Measurements from ENCODE around the gene DIRAS1. TPM values are rescaled to one million over a fixed set of nuclear protein-coding genes. Genes with fewer than 3 reads are reported as not detected.
A peak's percentile ranks its signal among the peaks of the same experiment; 100 is the strongest.

DIRAS1 gene
- total RNA-seq, 1 experiment from 2014 or later = 0.96 TPM

DNA sequence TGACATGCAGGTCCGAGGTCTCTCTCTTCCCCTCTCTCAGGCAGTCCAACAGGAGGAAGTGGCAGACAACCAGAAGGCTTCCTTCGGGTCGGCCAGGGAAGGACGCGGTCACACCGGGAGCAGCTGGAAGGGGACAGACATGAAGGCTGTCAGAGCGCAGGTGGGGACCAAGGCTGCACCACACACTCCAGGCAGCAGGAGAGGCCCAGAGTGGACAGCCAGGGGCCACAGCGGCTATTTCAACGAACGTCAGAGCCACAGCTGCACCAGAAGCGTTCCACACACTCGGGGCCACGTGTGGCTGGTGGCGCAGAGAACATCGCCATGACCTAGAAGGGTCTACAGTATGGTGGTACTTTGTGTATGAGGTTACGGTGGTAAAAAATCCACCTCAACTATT lies 34.6 kb upstream of the DIRAS1 start:
- DNase-seq (ENCODE audit: low read depth) = no peak

DNA sequence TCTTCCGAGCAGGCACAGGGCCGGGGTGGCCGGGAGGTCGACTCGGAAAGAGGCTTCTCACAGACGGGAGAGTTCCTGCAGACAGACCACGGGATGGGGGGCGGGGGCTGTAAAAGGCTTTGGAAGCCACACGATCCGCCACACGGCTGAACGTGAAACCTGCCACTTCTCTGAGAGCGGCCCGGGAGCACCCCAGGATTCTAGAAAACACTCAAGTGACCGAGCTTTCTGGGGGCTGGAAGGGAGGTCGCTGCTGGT lies 34.2 kb upstream of the DIRAS1 start:
- DNase-seq (ENCODE audit: low read depth) = no peak

DNA sequence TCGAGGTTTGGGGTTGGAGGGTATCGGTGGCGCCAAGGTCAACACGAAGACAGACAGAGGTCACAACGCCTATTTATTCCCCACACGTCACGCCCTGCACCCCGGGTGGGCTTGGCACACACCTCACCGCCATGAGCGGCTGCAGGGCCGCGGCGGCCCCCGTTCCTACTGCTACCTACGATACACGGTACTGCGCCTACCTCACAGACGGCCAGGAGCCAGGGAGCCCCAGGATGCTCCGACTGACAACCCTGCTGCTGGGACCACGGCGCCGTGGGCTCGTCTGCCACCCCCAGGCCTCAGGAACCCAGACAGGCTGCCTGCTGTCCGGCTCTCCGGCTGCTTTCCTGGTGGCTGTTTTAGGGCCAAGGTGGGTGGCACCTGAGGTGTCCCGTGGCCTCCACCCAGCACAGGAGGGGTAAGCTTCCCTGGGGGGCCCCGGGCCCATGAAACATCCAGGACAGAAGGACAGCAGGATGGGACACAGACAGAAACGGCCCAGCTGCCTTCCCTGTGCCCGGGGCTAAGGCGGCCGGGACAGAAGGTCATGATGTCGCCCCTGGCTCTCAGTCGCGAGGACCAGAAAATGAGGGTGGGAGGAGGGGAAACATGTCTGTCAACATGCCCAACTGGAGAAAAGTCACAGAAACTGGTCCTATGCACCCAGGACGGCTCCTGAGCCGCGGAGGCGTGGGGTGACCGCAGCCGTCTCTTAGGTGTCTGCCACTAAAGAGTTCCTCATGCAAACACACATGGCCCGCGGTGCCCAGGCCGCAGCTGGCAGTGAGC lies 33.7 kb upstream of the DIRAS1 start:
- no peak for DNase-seq (ENCODE audit: low read depth)

DNA sequence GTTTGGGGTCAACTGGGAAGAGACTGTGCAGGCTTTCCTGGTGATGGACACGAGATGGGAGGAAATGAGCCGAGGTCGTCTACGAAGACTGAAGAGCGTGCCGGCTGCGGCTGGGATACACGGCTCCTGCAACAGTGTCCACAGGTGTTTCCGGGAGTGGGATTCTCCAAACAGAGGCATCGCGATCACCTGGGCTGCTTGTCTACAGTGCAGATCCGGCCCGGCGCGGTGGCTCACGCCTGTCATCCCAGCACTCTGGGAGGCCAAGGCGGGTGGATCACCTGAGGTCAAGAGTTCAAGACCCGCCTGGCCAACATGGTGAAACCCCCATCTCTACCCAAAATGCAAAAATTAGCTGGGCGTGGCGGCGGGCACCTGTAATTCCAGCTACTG lies 30.3 kb upstream of the DIRAS1 start:
- no peak for DNase-seq (ENCODE audit: low read depth)

DNA sequence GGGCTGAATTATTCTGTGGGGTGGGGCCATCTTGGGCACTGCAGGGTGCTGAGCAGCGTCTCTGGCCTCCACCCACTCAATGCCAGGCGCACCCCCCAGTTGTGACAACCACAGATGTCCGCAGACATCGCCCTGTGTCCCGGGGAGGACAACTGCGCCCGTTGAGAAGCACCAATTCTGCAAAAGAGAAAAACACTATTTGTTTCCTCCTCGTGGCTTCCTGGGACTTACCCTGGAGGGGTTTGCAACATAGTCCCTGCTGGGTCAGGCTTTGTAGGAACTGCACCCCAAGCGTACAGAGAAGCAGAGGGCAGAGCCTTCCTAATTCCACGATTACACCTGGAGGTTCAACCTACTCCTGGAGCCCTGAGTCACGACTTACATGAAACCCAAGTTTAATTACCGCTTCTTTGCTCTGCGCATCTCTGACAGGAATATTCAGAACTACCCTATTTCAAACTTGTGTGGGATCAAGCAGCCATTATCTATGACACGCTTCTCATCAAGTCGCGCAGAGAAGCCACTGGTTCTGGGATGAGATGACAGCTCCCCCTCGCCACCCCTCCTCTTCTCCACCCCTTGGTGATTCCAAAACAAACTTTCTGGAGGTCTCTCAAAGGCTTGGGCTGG lies 29.8 kb upstream of the DIRAS1 start:
- DNase-seq (ENCODE audit: low read depth) = no peak

DNA sequence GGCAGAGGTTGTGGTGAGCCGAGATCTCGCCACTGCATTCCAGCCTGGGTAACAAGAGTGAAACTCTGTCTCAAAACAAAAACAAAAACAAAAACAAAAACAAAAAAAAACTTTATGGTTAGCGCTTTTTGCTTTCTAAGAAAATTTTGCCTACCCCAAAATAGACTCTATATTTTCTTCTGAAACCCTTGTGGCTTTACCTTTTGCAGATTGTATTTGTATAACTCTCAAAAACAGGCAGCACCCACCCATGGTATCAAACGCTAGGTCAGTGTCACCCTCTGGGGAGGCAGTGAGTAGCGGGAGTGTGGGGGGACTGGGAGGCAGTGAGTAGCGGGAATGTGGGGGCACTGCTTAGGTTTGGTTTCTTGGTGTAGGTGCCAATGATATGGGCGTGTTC lies 26.2 kb upstream of the DIRAS1 start:
- no peak for DNase-seq (ENCODE audit: low read depth)

DNA sequence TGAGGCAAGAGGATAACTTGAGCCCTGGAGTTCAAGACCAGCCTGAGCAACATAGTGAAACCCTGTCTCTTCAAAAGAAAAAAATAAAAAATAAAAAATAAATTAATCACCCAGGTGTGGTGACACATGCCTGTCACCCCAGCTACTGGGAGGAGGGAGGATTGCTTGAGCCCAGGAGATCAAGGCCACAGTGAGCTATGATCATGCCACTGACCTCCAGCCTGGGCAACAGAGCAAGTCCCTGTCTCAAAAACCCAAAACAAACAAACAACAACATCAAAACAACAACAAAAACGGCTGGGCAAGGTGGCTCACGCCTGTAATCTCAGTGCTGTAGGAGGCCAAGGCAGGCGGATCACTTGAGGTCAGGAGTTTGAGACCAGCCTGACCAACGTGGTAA lies 22.9 kb upstream of the DIRAS1 start:
- DNase-seq (ENCODE audit: low read depth) = no peak

DNA sequence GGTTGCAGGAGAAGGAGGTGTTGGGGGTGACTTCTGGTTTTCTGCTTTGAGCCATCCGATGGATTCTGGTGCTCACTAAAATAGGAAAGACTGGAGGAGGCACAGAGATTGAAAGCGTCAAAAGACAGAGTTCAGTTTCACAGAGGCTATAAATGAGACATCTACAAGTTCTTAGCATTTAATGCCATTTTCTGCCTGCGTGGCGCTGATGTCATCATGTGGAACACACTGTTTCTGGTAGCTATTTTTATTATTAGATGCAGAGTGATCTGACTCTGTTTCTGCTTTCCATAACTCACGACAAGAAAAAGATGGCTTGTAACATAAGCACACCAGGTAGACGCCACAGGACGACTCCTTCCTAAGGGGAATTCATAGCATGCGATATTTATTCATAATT lies 21.9 kb upstream of the DIRAS1 start:
- DNase-seq (ENCODE audit: low read depth) = no peak

DNA sequence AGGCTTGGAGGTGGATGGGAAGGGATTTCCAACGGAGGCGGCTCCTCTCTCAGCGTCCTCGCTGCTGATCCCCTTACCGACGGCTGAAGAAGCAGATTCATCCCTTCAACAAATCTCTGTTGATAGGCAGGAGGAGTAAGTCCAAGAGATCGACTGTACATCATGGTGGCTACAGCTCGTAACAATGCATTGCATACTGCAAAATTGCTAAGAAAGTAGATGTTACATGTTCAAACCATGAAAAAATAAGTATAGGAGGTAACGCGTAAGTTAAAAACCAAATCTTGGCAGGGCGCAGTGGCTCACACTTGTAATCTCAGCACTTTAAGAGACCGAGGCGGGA lies 19.1 kb upstream of the DIRAS1 start:
- DNase-seq (ENCODE audit: low read depth) = no peak

DNA sequence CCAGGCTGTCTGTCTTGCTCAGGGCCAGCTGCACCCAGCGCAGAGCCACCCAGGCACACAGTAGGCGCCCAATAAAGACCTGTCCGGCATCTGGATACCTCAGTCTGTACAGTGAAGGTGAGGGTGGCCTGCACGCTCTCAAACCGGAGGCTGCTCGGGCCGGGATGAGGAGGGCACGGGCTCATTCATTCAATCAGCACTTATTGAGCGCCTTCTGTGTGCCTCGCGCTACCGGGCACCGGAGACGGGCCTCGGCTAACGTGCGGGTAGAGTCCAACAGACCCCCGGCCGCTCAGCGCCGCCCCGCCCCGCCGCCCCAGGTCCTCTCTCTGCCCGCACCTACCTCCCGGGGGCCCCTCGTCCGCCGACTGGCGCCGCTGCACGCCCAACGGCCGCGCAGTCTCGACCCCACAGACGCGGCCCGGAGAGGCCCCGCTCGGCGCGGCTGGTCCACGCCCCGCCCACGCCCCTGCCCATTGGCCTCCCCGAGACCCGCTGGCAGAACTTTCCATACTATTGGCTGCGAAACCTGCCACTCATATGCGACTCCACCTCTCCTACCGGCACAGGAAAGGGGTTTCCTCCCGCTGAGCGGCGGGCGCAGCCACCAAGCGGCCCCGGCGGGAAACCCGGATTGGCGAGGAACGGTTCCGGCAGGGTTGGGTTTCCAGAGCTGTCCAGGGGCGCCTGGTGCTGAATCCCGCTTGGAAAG lies 18.6 kb upstream of the DIRAS1 start, which contains the start of gene SLC39A3:
Gene SLC39A3, minus strand, starts transcription at position 416 of the 712 bp plus-strand sequence. CDS start 2,760 bp downstream, outside the sequence.
- peak; percentile 99 for DNase-seq (ENCODE audit: low read depth)

DNA sequence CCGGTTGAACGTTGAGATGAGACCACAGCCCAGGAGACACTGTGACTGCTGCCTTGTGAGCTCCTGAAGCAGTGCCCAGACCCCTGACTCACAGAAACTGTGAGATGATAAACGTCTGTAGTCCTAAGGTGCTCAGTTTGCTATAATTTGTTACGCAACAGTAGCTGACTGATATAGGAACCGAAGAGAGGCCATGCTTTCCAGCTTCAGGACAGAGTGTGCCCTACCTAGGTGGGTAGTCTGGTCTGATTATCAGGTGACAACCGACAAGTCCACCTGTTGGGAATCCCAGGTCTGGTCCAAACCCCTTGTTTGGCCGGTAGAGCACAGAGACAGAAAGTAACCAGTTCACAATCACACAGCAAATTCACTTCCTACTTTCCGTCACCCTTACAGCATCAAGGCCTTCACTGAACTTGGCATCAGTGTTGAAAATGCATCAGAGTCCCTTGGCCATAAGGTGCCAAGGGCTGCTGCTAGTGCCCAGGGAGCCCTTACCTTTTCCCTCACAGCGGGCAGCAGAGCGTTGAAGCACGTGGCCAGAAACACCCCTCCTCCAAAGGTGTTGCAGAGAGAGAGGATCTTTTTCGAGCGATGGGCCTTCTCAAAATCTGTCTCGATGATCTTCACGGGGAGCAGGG lies 15.5 kb upstream of the DIRAS1 start:
- no peak for DNase-seq (ENCODE audit: low read depth)

DNA sequence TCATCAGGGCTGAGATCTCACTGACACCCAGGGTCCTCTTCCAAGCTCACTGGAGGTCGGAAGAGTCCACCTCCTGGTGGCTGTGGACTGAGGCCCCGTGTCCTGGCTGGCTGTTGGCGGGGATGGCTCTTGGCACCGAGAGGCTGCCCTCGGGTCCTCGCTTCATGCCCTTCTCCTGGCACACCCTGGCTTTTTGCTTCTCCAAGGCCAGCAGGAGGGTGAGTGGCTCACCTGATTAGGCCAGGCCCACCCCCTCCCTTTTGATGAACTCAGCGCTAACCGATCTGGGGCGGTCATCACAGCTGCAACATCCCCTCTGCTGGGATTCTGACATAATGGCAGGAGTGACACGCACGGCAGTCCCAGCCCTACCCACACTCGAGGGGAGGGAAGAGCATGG lies 14.2 kb upstream of the DIRAS1 start:
- no peak for DNase-seq (ENCODE audit: low read depth)

DNA sequence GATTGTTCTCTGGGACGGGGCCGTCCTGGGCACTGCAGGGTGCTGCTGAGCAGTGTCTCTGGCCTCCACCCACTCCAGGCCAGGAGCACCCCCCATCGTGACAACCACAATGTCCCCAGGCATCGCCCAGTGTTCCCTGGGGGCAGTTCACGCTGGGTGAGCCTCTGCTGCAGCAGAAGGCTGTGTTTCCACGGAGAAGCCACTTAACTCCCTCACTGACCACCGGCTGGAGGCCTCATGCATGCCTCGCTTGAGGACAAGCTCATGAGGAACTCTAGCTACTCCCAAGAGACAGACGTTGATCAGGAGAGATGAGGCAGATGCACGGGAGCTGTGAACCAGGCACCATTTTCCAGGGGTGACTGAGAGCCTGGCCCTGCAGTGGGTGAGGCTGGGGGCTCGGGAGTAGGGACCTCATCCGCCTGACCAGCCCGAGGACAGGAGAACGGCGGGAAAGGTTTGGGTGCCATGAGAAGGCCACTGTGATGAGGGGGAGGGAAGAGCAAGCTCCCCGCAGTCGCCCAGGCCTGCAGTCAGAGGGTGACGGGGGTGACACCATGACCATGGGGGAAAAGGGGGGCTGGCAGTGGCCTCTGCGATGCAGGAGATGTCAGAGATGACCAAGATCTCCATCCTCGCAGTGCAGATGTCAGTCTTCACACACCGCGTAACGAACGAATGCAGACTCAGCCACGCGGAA lies 13.6 kb upstream of the DIRAS1 start:
- DNase-seq (ENCODE audit: low read depth) = no peak

DNA sequence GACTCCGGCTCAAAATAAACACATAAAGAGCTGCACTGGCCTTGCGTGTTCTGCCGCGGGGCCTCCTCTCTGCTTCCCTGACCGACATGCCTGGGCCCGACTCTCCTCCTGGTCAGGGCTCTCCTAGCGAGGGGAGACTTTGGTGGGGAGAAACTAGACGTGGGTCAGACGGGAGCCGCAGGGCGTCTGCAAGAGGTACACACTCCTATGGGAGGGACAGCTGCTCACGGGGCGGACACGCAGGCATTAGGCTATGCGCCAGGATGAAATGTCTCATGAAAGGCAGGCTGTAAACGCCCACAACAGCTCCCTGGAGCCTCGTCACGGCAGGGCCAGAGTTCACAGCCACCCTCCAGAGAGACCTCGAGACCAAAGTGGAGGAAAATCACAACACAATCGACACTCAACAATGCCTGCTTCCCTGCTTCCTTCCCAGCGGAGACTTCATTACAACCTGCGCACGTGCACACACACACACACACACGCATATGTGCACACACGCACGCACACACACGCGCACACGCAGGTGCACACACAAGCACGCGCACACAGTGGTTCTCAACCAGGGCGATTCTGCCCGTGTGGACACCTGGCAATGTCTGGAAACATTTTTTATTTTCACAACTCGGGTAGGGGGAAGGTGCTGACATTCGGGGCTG lies 12.9 kb upstream of the DIRAS1 start:
- DNase-seq (ENCODE audit: low read depth) = no peak

DNA sequence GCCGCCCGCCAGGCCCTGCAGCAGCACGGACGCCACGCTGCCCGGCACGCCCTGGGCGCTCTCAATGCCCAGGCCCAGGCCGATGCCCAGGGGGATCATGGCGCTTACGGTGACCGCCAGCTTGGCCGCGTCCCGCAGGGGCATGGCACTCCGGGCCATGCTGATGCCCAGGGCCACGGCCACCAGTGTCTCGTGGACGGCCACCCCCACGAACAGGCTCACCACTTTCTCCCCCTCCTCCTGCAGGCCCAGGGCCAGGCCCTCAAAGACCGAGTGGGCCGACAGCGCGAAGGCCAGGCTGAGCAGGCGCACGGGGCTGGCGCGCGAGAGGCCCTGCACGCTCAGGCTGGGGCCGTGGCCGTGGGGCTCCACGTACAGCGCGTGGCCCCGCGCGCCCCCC lies 11.7 kb upstream of the DIRAS1 start:
- no peak for DNase-seq (ENCODE audit: low read depth)

DNA sequence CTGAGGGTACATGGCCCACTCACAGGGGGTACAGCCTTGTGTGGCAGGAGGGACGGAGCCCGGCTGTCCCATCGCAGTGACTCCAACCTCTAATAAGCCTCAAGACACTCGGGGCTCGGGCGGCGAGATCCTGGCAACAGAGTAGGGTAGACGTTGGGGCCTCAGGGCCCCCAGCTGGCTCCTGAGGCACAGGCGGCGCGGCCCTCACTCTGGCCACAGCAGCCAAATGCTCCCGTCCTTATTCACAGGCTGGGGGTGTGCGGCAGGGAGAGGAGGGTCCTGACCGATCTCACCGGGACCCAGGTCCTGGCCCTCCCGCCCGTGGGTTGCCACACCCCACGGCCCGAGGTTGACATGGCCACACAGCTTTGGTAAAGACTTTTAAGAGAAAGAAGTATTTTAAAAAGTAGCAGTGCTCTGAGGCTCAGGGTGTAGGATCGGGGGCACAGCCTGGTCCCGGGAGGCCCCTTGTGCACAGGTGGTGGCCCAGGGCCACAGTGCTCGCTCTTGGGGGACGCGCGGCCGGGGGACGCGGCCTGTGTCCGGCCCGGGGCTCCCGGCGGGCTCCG lies 11.1 kb upstream of the DIRAS1 start:
- no peak for DNase-seq (ENCODE audit: low read depth)

DNA sequence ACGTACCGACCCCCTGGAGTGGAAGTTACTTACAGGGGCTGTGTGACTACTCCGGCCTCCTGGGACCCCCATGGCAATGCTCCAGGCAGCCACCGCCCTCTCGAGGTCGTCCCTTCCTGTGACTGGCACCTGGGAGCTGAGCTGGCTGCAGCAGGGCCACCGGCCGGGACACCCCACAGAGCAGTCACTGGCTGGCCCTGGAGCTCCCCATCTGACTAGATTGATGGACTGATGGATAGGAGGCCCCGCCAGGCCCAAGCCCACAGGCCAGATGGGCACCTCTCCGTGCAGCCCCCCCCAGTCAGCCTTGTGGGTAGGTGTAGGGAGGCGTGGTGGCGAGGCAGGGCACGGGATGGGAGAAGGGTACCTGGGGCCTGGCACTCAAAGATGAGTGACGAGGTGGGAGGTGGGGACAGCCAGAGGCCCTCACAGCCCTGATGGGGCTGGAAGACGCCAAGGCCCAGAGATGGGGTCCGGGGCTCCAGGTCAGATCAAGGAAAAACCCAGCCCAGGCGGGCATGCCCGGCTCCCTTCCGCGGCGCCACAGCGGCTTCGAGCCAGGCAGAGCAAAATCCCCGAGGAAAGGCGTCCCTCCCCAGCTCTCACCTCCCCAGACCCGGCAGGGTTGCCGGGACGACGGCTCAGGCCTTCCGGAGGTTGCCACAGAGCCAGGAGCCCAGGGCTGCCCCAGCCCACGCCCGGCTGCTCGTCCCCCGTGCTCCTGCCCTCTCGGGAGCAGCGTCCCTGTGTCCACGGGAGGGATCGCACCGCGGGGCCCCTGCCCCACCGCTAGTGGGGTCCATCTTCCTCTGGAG lies 10.2 kb upstream of the DIRAS1 start:
- no peak for DNase-seq (ENCODE audit: low read depth)

DNA sequence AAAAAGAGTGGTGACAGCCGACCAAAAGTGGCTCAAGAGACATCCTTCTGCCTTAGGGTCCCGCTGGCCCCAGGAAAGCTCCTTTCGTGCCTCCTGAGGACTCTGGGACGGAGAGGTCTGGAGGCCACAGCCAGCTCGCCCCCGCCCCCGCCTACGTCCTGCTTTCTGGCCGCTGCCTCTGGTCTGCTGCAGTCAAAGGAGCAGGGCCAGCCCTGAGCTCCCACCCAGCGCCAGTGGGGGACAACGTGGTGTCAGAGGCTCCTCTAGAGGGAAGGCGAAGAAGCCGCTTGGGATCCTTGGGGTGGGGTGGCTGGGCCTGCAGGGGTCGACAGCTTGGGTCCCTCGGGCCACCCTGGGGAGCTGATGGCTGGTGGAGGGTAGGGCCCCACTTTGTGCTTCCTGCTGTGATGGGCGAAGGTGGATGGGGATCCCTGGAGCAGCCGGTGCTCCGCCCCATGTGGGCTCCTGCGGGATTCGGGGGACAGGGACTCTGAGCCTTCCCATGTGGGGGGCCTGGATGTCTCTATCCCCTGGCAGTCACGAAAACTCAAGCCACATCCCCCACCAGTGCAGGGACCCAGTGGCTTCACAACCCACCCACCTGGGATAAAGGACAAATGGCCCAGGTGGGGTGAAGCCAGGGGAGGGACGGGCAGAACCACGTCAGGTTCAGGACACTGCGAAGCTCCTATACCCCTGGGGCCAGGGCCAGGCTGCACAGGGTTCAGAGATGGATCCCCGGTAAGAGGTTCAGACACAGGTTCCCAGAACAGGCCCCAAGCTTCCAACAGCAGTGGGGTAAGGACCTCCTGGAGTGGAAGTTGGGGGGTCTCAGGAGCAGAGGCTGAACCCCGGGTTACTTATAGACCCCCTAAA lies 9.0 kb upstream of the DIRAS1 start:
- no peak for DNase-seq (ENCODE audit: low read depth)

DNA sequence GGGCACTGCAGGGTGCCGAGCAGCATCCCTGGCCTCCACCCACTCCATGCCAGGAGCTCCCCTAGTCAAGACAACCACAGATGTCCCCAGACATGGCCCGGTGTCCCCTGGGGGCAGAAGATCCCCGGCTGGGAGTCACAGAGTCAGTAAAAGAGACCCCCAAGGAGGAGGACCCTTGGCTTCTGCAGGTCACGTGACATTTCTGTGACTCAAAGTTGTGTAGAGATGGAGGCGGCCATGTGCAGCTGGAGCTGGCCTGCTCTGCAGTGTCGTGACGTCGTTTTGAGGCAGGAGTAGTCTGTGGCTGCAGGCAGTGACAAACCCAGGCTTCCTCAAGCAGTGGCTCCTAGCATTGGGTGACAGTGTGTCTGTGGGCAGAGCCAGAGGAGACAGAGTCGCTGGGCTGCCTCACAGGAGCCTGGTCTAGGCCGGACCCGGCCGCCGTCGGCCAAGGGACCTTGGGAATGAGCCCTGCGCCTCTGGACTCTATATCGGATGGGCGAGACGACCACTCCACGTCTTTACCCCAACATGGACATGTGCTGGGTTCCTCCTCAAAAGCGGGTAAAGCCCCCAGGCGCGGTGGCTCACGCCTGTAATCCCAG lies 7.7 kb upstream of the DIRAS1 start:
- peak; percentile 24 for DNase-seq (ENCODE audit: low read depth)

Measured in RPMI7951 (cell line).